ENCODE measurements around the gene RFX2. TPM values are rescaled to one million over a fixed set of nuclear protein-coding genes. Genes with fewer than 3 reads are reported as not detected.
A peak's percentile ranks its signal among the peaks of the same experiment; 100 is the strongest.

RFX2 gene
- total RNA-seq, 1 donor from 2014 or later: 6.2 TPM

DNA sequence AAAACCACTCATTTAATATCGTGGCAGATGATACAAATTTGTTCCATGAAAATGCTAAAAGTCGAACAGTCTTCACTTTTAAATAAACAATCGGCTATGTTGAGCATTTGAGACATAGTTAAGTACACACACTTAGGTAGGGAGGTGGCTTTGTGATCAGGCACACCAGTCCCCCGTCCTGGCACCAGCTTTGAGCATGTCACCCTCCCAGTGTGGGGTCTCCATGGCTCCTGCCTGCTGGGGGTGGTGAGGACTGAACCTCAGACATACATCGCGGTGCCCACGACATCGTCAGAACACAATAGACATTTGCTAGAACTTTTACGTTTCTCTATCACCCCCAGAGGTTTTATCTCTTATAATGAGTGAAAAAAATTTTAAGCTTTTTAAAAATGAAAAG lies 62.0 kb downstream of the RFX2 start:
- no peak overlapping the region for H3K27ac ChIP-seq
- no peak overlapping the region for H2AFZ ChIP-seq (replicated peaks)
- Mint-ChIP-seq H3K4me1 (peaks cover 11% of the 10 kb centered on the region), H3K27me3 (ENCODE audit: insufficient read depth, low read depth) (peaks cover 2% of the 10 kb centered on the region), H3K9me3 (peaks cover 16% of the 10 kb centered on the region), H3K36me3 (peaks cover 18% of the 10 kb centered on the region), H3K4me3 (no peak overlapping the region), H3K27ac (no peak overlapping the region)
- no peak for TF ChIP-seq EZH2phosphoT487 (IDR thresholded peaks at IDR 0.05)
- TF ChIP-seq, protein P1, sequence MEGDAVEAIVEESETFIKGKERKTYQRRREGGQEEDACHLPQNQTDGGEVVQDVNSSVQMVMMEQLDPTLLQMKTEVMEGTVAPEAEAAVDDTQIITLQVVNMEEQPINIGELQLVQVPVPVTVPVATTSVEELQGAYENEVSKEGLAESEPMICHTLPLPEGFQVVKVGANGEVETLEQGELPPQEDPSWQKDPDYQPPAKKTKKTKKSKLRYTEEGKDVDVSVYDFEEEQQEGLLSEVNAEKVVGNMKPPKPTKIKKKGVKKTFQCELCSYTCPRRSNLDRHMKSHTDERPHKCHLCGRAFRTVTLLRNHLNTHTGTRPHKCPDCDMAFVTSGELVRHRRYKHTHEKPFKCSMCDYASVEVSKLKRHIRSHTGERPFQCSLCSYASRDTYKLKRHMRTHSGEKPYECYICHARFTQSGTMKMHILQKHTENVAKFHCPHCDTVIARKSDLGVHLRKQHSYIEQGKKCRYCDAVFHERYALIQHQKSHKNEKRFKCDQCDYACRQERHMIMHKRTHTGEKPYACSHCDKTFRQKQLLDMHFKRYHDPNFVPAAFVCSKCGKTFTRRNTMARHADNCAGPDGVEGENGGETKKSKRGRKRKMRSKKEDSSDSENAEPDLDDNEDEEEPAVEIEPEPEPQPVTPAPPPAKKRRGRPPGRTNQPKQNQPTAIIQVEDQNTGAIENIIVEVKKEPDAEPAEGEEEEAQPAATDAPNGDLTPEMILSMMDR (IDR thresholded peaks at IDR 0.05): no peak
- TF ChIP-seq EZH2 (IDR thresholded peaks at IDR 0.05): no peak
- DNase-seq (ENCODE audit: low spot score): no peak
- no peaks in the 10 kb centered on the region for H4K20me1 ChIP-seq (ENCODE audit: low read depth)
- peaks cover 5% of the 10 kb centered on the region for H3K4me1 ChIP-seq
- H3K4me3 ChIP-seq: no peak overlapping the region
- peaks cover 26% of the 10 kb centered on the region for H3K27me3 ChIP-seq
- H3K36me3 ChIP-seq: no peaks in the 10 kb centered on the region
- H3K9me3 ChIP-seq (ENCODE audit: low read depth): no peaks in the 10 kb centered on the region
- H3F3A ChIP-seq (ENCODE audit: low read depth): no peaks in the 10 kb centered on the region
- no peaks in the 10 kb centered on the region for H3K79me2 ChIP-seq (ENCODE audit: low read depth)
- no peak overlapping the region for H3K9ac ChIP-seq
- no peak overlapping the region for H3K4me2 ChIP-seq

DNA sequence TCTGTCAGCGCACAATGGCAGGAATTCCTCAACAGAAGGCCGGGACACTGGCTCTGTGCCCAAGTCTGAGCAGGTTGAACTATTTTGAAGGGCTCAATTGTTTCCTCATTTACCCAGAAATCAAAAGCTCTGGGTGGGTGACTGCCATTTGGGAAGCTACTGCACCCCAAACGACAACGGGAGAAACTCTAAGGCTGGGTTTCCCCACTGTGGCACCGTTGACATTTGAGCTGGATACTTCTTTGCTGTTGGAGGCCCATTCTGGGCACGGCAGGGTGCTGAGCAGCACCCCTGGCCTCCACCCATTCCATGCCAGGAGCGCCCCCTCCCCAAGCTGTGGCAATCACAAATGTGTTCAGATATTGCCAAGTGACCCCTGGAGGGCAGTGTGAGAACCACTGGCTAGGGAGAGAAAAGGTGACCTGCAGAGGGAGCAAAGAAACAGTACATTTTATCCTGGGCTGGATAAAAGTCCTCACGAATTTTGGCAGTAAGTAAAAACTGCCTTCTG lies 62.5 kb downstream of the RFX2 start:
- H3K9me3 Mint-ChIP-seq: peaks cover 11% of the 10 kb centered on the region
- peaks cover 26% of the 10 kb centered on the region for H3K27me3 ChIP-seq
- H3K4me3 Mint-ChIP-seq: peak overlapping the region; percentile 35
- no peaks in the 10 kb centered on the region for H4K20me1 ChIP-seq (ENCODE audit: low read depth)
- no peak for TF ChIP-seq EZH2phosphoT487 (IDR thresholded peaks at IDR 0.05)
- TF ChIP-seq, protein P1 (IDR thresholded peaks at IDR 0.05): peak; percentile 82
- TF ChIP-seq EZH2 (IDR thresholded peaks at IDR 0.05): no peak
- no peak overlapping the region for H2AFZ ChIP-seq (replicated peaks)
- no peak overlapping the region for H3K27ac ChIP-seq
- peaks cover 2% of the 10 kb centered on the region for H3K27me3 Mint-ChIP-seq (ENCODE audit: insufficient read depth, low read depth)
- peak; percentile 80 for DNase-seq (ENCODE audit: low spot score)
- no peak overlapping the region for H3K27ac Mint-ChIP-seq
- H3K4me2 ChIP-seq: no peak overlapping the region
- peaks cover 5% of the 10 kb centered on the region for H3K4me1 ChIP-seq
- peaks cover 11% of the 10 kb centered on the region for H3K4me1 Mint-ChIP-seq
- peaks cover 17% of the 10 kb centered on the region for H3K36me3 Mint-ChIP-seq
- no peak overlapping the region for H3K4me3 ChIP-seq
- H3F3A ChIP-seq (ENCODE audit: low read depth): no peaks in the 10 kb centered on the region
- no peaks in the 10 kb centered on the region for H3K9me3 ChIP-seq (ENCODE audit: low read depth)
- H3K36me3 ChIP-seq: no peaks in the 10 kb centered on the region
- no peaks in the 10 kb centered on the region for H3K79me2 ChIP-seq (ENCODE audit: low read depth)
- no peak overlapping the region for H3K9ac ChIP-seq

DNA sequence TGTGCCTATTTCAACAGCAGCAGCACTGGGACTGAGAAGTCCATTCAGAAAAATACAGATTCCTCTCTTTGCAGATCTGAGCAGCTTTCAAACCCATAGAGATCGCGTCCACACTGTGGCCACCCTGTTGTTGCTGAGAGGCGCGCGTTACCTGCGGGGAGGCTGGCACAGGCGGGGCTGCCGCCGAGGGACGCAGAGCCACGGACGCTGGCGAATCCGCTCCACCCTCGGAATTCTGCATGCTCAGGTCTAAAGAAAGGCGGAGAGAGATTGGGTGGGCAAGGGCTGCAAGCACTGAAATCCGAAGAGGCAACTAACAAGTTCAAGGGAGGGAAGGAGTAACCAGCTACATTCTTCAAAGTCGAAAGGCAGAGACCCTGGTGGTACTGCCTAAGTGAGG lies 63.0 kb downstream of the RFX2 start:
- H3K27me3 Mint-ChIP-seq (ENCODE audit: insufficient read depth, low read depth): peaks cover 2% of the 10 kb centered on the region
- H3F3A ChIP-seq (ENCODE audit: low read depth): no peaks in the 10 kb centered on the region
- H3K4me1 ChIP-seq: peaks cover 5% of the 10 kb centered on the region
- no peaks in the 10 kb centered on the region for H3K79me2 ChIP-seq (ENCODE audit: low read depth)
- H3K4me3 ChIP-seq: no peak overlapping the region
- peaks cover 10% of the 10 kb centered on the region for H3K9me3 Mint-ChIP-seq
- TF ChIP-seq EZH2 (IDR thresholded peaks at IDR 0.05) (no peak), EZH2phosphoT487 (IDR thresholded peaks at IDR 0.05) (no peak)
- TF ChIP-seq, protein P1 (IDR thresholded peaks at IDR 0.05): no peak
- H3K27ac Mint-ChIP-seq: peak overlapping the region; percentile 33
- H3K36me3 ChIP-seq: no peaks in the 10 kb centered on the region
- no peak for DNase-seq (ENCODE audit: low spot score)
- no peak overlapping the region for H3K9ac ChIP-seq
- no peaks in the 10 kb centered on the region for H3K9me3 ChIP-seq (ENCODE audit: low read depth)
- H4K20me1 ChIP-seq (ENCODE audit: low read depth): no peaks in the 10 kb centered on the region
- H3K27ac ChIP-seq: no peak overlapping the region
- peaks cover 11% of the 10 kb centered on the region for H3K4me1 Mint-ChIP-seq
- no peak overlapping the region for H3K4me2 ChIP-seq
- no peak overlapping the region for H2AFZ ChIP-seq (replicated peaks)
- no peak overlapping the region for H3K4me3 Mint-ChIP-seq
- peaks cover 17% of the 10 kb centered on the region for H3K36me3 Mint-ChIP-seq
- peaks cover 26% of the 10 kb centered on the region for H3K27me3 ChIP-seq
